HL-60 (cell line): ENCODE results near the gene MALL.

Experiments
- CTCF ChIP-seq: IDR thresholded peaks from one replicate; pipeline ENCODE4 v1.5.1; 2011; ENCODE audit warnings: low read length, control low read depth, inconsistent platforms; ENCODE audit not compliant: insufficient read depth
- GABPA ChIP-seq: IDR thresholded peaks from 2 replicates; pipeline ENCODE4 v1.6.1; 2012; ENCODE audit warnings: low read depth
- POLR2AphosphoS5 ChIP-seq: IDR thresholded peaks from 2 replicates; pipeline ENCODE4 v1.6.1; 2012; ENCODE audit warnings: low read depth
- SPI1 ChIP-seq: IDR thresholded peaks from 2 replicates; pipeline ENCODE4 v1.6.1; 2012; ENCODE audit warnings: low read depth, mild to moderate bottlenecking, borderline replicate concordance
- TF ChIP-seq, protein P1 (sequence below): IDR thresholded peaks from 2 replicates; pipeline ENCODE4 v1.6.1; 2012; ENCODE audit warnings: low read depth; ENCODE audit not compliant: insufficient replicate concordance

- TF ChIP-seq CTCF (no peak), POLR2AphosphoS5 (no peak), GABPA (no peak), SPI1 (no peak)
- TF ChIP-seq, protein P1, sequence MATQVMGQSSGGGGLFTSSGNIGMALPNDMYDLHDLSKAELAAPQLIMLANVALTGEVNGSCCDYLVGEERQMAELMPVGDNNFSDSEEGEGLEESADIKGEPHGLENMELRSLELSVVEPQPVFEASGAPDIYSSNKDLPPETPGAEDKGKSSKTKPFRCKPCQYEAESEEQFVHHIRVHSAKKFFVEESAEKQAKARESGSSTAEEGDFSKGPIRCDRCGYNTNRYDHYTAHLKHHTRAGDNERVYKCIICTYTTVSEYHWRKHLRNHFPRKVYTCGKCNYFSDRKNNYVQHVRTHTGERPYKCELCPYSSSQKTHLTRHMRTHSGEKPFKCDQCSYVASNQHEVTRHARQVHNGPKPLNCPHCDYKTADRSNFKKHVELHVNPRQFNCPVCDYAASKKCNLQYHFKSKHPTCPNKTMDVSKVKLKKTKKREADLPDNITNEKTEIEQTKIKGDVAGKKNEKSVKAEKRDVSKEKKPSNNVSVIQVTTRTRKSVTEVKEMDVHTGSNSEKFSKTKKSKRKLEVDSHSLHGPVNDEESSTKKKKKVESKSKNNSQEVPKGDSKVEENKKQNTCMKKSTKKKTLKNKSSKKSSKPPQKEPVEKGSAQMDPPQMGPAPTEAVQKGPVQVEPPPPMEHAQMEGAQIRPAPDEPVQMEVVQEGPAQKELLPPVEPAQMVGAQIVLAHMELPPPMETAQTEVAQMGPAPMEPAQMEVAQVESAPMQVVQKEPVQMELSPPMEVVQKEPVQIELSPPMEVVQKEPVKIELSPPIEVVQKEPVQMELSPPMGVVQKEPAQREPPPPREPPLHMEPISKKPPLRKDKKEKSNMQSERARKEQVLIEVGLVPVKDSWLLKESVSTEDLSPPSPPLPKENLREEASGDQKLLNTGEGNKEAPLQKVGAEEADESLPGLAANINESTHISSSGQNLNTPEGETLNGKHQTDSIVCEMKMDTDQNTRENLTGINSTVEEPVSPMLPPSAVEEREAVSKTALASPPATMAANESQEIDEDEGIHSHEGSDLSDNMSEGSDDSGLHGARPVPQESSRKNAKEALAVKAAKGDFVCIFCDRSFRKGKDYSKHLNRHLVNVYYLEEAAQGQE = no peak
These were observed 8.2 kb downstream of the MALL start for GRCh38 chr2:110107092-110108079.
